Right lobe of liver (tissue), 6 donors: ENCODE results near the gene KCTD12. TPM values are rescaled to one million over a fixed set of nuclear protein-coding genes. Genes with fewer than 3 reads are reported as not detected.

ENCODE experiments used
- ATAC-seq, 4 donors: fragments of 200-7000 bp; cut with Tn5 transposase; one replicate each; pipeline ENCODE4 v1.9.1; 2020; ENCODE audit warnings: mild to moderate bottlenecking in 4 of 4, moderate library complexity in 4 of 4
- DNase-seq, 3 donors: peaks; one replicate each; pipeline ENCODE4 v3.0.0-alpha.2; 2020
- H3K27ac ChIP-seq, 3 donors: fragments of 200-600 bp; one replicate each; pipeline ENCODE4 v1.8.0; 2022
- H3K27me3 ChIP-seq, 2 donors: fragments of 200-600 bp; one replicate each; pipeline ENCODE4 v1.8.0; 2022
- H3K36me3 ChIP-seq, 4 donors: fragments of 200-600 bp; sonication (generic) in 1 of 4; one replicate each; pipeline versions ENCODE4 v1.5.1 to v1.8.0; 2017 to 2022; ENCODE audit warnings: control low read depth in 1 of 4
- H3K4me1 ChIP-seq, 4 donors: fragments of 200-600 bp; sonication (generic) in 1 of 4; one replicate each; pipeline versions ENCODE4 v1.5.1 to v1.8.0; 2017 to 2022; ENCODE audit warnings: control low read depth in 1 of 4
- H3K4me3 ChIP-seq, 3 donors: fragments of 200-600 bp; one replicate each; pipeline ENCODE4 v1.8.0; 2022
- H3K9me3 ChIP-seq, 4 donors: fragments of 200-600 bp; sonication (generic) in 1 of 4; one replicate each; pipeline versions ENCODE4 v1.5.1 to v1.8.0; 2017 to 2022; ENCODE audit warnings: control low read depth in 1 of 4
- CTCF ChIP-seq, 4 donors: fragments of 200-600 bp in 3 of 4; fragments of 450-650 bp in 1 of 4; IDR thresholded peaks; one replicate each; pipeline versions ENCODE4 v1.5.1 to v1.8.0; 2016 to 2022; ENCODE audit warnings: antibody characterized with exemption in 4 of 4, mild to moderate bottlenecking in 2 of 4
- POLR2A ChIP-seq: fragments of 450-650 bp; IDR thresholded peaks from one replicate; pipeline ENCODE4 v1.6.1; 2017; ENCODE audit warnings: antibody characterized with exemption, mild to moderate bottlenecking
- WGBS: methylation state at CpG from one replicate; pipeline ENCODE4 v1.1.6; 2018; ENCODE audit warnings: low coverage, low lambda C conversion rate; ENCODE audit not compliant: insufficient coverage; ENCODE audit errors: missing lambda C conversion rate; 5-methylcytosine and 5-hydroxymethylcytosine counted together
- intact Hi-C, 2 donors: fragments of 100-400 bp; cut with DNase I; formaldehyde crosslinking; loops; one replicate each; pipeline versions ENCODE4 v1.11.2 to v1.14.1; 2022
- total RNA-seq, 6 experiments: library from RNA; depleted of rRNA in 2 of 6; stranded (reverse); fragments of >200 nt in 2 of 6; fragmentation: NEBNext Ultra II Directional in 3 of 6; extraction: Animal tissue kit (Norgen Biotek cat#: 25700) in 3 of 6; gene quantifications; one replicate each; pipeline versions ENCODE4 v1.1.0 to v1.2.4, GENCODE V29; 2016 to 2023
- donor health status: DM: no; HTN: yes; CAD: no.
- donor health status: DM: no; HTN: no; CAD: no.
- donor health status: DM: no; HTN: no; CAD: no.
- donor health status: DM: no; HTN: yes; CAD: no.
- donor health status: DM: no; HTN: yes; CAD: no.

KCTD12 gene
- total RNA-seq, 6 experiments from 2014 or later: 3.5 to 10.9 (median 7.1) TPM

GRCh38 chr13:76854894-76855293 lies 31.3 kb downstream of the KCTD12 start:
- H3K9me3 ChIP-seq: no peaks in the 10 kb centered on the region
- no peaks in the 10 kb centered on the region for H3K4me1 ChIP-seq
- H3K4me3 ChIP-seq: no peak overlapping the region
- intact Hi-C loops: no loop called here
- 89% methylated on average over 1 of the region's 1 CpG for WGBS
- H3K36me3 ChIP-seq: no peaks in the 10 kb centered on the region
- TF ChIP-seq POLR2A: no peak
- no peak for TF ChIP-seq CTCF (IDR thresholded peaks at IDR 0.05)
- DNase-seq (no peak), ATAC-seq (no peak)
- no peak overlapping the region for H3K27ac ChIP-seq
- no peaks in the 10 kb centered on the region for H3K27me3 ChIP-seq

- no peak for ATAC-seq
- Histone ChIP-seq H3K27ac (no peak overlapping the region), H3K36me3 (no peaks in the 10 kb centered on the region), H3K4me3 (no peak overlapping the region), H3K4me1 (no peaks in the 10 kb centered on the region), H3K9me3 (no peaks in the 10 kb centered on the region), H3K27me3 (no peaks in the 10 kb centered on the region)
- WGBS: 66% methylated on average over 4 of the region's 4 CpGs
- no peak for TF ChIP-seq CTCF (IDR thresholded peaks at IDR 0.05)
- no peak for TF ChIP-seq POLR2A
- no peak for DNase-seq
- intact Hi-C loops: no loop called here
These were observed 32.1 kb downstream of the KCTD12 start for GRCh38 chr13:76853921-76854608.

DNA sequence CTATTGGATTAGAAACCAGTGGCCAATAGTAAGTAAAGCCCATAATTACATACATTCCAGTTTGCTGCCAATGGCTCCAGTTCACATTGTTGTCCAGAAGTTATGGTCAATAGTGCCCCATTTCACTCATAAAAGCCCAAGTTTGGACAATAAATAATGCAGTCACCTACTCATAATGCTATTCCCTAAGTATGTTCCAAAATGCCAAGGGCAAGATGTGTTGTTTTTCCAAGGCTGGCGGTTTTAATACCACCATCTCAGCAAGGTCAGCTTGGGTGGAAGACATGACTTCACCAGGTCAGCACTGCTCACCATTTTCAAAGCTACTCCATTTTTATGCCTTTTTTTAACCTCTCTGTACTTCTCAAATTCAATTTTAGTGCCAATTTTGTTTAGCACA lies 32.7 kb downstream of the KCTD12 start:
- Histone ChIP-seq H3K27me3 (no peaks in the 10 kb centered on the region), H3K4me1 (no peaks in the 10 kb centered on the region), H3K4me3 (no peak overlapping the region), H3K9me3 (no peaks in the 10 kb centered on the region), H3K27ac (no peak overlapping the region), H3K36me3 (no peaks in the 10 kb centered on the region)
- TF ChIP-seq CTCF (IDR thresholded peaks at IDR 0.05) (no peak), POLR2A (no peak)
- ATAC-seq: no peak
- DNase-seq: no peak
- 89% methylated on average over 1 of the region's 1 CpG for WGBS
- intact Hi-C loops: no loop called here

- Histone ChIP-seq H3K9me3 (no peaks in the 10 kb centered on the region), H3K36me3 (no peaks in the 10 kb centered on the region), H3K4me1 (no peaks in the 10 kb centered on the region), H3K4me3 (no peak overlapping the region), H3K27ac (no peak overlapping the region), H3K27me3 (no peaks in the 10 kb centered on the region)
- 40% methylated on average over 2 of the region's 2 CpGs for WGBS
- no peak for TF ChIP-seq CTCF (IDR thresholded peaks at IDR 0.05)
- TF ChIP-seq POLR2A: no peak
- intact Hi-C loops: no loop called here
- ATAC-seq (no peak), DNase-seq (no peak)
These were observed 33.2 kb downstream of the KCTD12 start for GRCh38 chr13:76852986-76853385.
